DOHH2 (cell line): ENCODE results near the gene CRX.

Source experiments
- CTCF ChIP-seq: fragments of 200-600 bp; sonication (generic); IDR thresholded peaks from one replicate; pipeline ENCODE4 v1.5.1; 2014; ENCODE audit warnings: antibody characterized with exemption, mild to moderate bottlenecking, low read depth, low read length; ENCODE audit not compliant: poor library complexity, severe bottlenecking
- EZH2phosphoT487 ChIP-seq: fragments of 200-600 bp; sonication (generic); IDR thresholded peaks from 2 replicates; pipeline ENCODE4 v1.6.1; 2017; ENCODE audit warnings: borderline replicate concordance, mild to moderate bottlenecking, antibody characterized with exemption, low read length, moderate library complexity, mixed read lengths

GRCh38 chr19:47886010-47886559 lies 64.3 kb downstream of the CRX start, which contains the start of gene SULT2A1:
- TF ChIP-seq CTCF (no peak), EZH2phosphoT487 (no peak)
